ENCODE results near the gene PDXDC1. TPM values are rescaled to one million over a fixed set of nuclear protein-coding genes. Genes with fewer than 3 reads are reported as not detected.
"Not testable (repeated sequence)": the region's sequence is repeated elsewhere in the genome, so short reads cannot be mapped to it uniquely, and the experiment has no call there.

Gene PDXDC1
- total and polyA plus RNA-seq, 2 donors, result 46.4 to 65.8 TPM

DNA sequence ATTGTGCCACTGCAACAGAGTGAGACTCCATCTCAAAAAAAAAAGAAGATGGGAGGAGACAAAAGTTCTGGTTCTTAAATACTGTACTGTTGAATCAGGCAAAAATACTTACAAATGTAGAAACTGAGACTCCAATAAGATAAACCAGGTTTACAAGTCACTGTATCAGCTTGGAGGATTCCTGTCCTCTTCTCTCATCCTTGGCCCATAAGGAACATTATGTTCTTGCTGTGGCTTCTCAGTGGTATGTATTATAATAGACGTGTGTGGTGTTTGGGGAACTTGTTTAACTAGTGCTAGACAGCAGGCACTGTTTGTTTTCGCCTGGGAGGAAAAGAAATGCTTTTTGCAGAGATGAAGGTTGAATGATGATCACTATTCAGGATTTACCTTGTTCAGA lies 7.7 kb downstream of the PDXDC1 start:
- H3K27ac ChIP-seq (ENCODE audit: low read depth); DNase-seq (ENCODE audit: extremely low spot score): not testable (repeated sequence)

DNA sequence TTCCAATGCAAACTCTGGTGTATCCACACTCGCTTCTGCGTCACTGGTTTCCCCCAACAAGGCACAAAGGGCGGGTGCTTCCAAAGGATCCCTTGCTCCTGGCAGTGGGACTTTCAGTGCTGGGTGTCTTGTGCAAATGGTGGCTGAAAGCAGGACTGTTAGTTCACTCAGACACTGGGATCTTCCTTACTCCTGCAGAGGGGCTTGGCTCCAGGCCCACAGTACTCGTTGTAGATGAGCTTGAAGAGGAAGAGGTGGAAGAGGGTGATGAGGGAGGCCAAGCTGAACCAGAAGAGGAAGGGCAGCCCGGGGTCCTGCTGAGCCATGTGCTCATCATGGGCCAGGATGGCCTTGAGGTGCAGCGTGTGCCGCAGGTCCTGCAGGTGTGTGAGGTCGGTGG lies 13.3 kb downstream of the PDXDC1 start:
- WGBS, result 84% methylated on average over 8 of the region's 8 CpGs
- not testable (repeated sequence) for H3K4me3 ChIP-seq (ENCODE audit: low read depth, low read length); H3K4me1 ChIP-seq (ENCODE audit: insufficient read depth); DNase-seq (ENCODE audit: extremely low spot score); H3K36me3 ChIP-seq (ENCODE audit: insufficient read depth); H3K27ac ChIP-seq (ENCODE audit: low read depth)

More for the DNA sequence above, 7.7 kb downstream of the PDXDC1 start:
- 24% methylated on average over 1 of the region's 2 CpGs for WGBS
- H3K4me1 ChIP-seq (ENCODE audit: insufficient read depth); H3K4me3 ChIP-seq (ENCODE audit: low read depth, low read length); H3K36me3 ChIP-seq (ENCODE audit: insufficient read depth): not testable (repeated sequence)

DNA sequence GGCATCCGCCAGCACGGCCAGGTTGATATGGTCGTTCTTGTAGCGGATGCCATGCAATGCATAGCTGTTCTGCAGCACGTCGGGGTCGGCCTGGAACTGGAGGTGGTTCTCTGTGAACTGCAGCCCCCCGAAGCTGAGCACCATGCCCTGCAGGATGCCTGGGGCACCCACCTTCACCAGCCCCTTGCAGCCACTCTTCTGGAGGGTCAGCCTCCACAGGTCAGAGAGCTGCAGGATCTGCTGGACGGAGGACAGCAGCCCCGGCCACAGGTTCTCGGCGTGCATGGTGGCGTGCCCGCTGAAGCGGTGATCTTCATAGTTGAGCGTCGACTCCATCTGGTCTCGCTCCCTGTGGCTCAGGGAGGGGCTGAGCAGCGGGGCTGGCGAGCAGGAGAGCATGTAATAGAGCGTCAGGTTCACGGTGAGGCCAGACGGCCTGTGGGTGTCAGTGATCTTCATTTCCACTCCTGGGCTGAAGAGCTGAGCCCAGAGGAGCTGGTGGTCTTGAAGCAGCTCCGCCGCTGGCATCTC lies 13.9 kb downstream of the PDXDC1 start:
- not testable (repeated sequence) for H3K4me3 ChIP-seq (ENCODE audit: low read depth, low read length); H3K27ac ChIP-seq (ENCODE audit: low read depth); DNase-seq (ENCODE audit: extremely low spot score); H3K4me1 ChIP-seq (ENCODE audit: insufficient read depth); H3K36me3 ChIP-seq (ENCODE audit: insufficient read depth)
- WGBS, result 92% methylated on average over 25 of the region's 25 CpGs

DNA sequence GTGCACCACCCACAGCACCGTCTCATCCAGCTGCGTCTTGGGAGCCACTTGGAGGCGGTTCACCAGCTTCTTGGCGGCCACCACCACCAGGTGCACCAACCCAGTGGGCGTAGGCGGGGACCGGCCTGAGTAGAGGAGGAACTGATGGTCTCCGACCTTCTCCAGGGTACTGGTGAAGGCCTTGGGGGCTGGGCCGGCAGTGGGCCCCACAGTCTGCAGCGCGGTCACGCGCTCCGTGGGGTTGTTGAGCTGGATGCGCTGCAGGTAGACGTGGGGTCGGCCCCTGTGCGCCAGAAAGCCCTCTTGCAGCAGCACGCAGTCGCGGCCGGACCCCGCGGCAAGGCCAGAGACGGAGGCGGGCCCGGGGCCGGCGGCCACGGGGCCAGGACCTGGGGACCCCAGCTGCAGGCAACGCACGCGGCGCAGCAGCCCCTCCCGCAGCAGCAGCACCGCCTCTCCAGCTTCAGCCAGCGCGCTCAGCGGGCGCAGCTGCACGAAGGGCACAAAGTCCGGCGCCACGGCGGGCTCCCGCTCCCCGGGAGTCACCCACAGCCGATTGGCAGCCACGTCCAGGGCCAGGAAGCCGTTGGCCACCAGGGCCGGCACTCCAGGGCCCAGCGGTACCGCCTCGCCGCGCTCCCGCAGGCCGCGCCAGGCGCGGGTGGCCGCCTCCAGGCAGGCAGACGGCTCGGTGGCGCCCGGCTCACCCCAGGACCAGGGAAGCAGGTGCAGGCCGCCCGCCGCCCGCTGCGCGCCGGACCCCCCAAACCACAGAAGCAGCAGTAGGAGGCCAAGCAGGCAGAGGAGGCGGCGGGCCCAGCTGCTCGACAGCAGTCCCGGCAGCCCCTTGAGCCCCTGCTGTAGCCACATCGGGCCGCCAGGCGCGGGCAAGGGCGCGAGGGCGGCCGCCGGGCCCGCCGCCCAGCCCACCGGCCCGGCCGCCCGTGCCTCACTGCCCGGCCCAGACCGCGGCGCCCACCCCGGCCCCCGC lies 14.8 kb downstream of the PDXDC1 start:
- WGBS, result 71% methylated on average over 90 of the region's 98 CpGs
- H3K36me3 ChIP-seq (ENCODE audit: insufficient read depth); DNase-seq (ENCODE audit: extremely low spot score); H3K4me3 ChIP-seq (ENCODE audit: low read depth, low read length); H3K4me1 ChIP-seq (ENCODE audit: insufficient read depth); H3K27ac ChIP-seq (ENCODE audit: low read depth): not testable (repeated sequence)

DNA sequence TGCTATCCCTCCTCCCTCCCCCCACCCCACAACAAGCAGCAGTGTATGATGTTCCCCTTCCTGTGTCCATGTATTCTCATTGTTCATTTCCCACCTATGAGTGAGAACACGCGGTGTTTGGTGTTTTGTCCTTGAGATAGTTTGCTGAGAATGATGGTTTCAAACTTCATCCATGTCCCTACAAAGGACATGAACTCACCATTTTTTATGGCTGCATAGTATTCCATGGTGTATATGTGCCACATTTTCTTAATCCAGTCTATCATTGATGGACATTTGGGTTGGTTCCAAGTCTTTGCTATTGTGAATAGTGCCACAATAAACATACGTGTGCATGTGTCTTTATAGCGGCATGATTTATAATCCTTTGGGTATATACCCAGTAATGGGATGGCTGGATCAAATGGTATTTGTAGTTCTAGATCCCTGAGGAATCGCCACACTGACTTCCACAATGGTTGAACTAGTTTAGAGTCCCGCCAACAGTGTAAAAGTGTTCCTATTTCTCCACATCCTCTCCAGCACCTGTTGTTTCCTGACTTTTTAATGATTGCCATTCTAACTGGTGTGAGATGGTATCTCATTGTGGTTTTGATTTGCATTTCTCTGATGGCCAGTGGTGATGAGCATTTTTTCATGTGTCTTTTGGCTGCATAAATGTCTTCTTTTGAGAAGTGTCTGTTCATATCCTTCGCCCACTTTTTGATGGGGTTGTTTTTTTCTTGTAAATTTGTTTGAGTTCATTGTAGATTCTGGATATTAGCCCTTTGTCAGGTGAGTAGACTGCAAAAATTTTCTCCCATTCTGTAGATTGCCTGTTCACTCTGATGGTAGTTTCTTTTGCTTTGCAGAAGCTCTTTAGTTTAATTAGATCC lies 18.7 kb downstream of the PDXDC1 start:
- H3K4me1 ChIP-seq (ENCODE audit: insufficient read depth); DNase-seq (ENCODE audit: extremely low spot score); H3K36me3 ChIP-seq (ENCODE audit: insufficient read depth); H3K4me3 ChIP-seq (ENCODE audit: low read depth, low read length); H3K27ac ChIP-seq (ENCODE audit: low read depth): not testable (repeated sequence)
- WGBS, result 93% methylated on average over 6 of the region's 7 CpGs

DNA sequence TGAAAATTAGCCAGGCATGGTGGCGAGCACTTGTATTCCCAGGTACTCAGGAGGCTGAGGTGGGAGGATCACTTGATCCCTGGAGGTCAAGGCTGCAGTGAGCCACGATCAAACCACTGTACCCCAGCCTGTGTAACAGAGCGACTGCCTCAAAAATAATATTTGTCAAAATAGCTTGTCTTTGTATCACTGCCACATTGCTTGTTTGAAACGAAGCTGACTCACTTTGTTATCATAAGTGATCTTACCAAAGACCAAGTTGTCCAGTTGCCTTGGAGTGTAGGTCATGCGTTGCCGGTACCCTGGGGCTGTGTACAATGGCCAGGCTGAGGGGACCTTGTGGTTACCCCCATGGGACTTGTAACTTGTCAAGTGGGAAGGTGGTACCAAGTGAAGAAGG lies 21.9 kb downstream of the PDXDC1 start:
- H3K4me1 ChIP-seq (ENCODE audit: insufficient read depth); H3K36me3 ChIP-seq (ENCODE audit: insufficient read depth); H3K27ac ChIP-seq (ENCODE audit: low read depth); H3K4me3 ChIP-seq (ENCODE audit: low read depth, low read length); DNase-seq (ENCODE audit: extremely low spot score): not testable (repeated sequence)
- 89% methylated on average over 6 of the region's 6 CpGs for WGBS

DNA sequence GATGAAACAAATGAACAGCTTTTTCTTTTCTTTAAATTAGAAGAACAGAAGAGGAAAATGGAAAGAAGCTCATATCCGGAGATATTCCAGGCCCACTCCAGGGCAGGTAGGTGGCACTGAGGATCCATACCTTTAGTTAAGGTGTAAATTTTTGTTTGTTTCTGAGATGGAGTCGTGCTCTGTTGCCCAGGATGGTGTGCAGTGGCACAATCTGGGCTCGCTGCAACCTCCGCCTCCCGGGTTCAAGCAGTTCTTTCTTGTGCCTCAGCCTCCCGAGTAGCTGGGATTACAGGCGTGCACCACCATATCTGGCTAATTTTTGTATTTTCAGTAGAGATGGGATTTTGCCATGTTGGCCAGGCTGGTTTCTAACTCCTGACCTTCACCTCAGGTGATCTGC lies 23.5 kb downstream of the PDXDC1 start:
- H3K4me1 ChIP-seq (ENCODE audit: insufficient read depth); DNase-seq (ENCODE audit: extremely low spot score); H3K27ac ChIP-seq (ENCODE audit: low read depth); H3K4me3 ChIP-seq (ENCODE audit: low read depth, low read length); H3K36me3 ChIP-seq (ENCODE audit: insufficient read depth): not testable (repeated sequence)
- 98% methylated on average over 7 of the region's 7 CpGs for WGBS

DNA sequence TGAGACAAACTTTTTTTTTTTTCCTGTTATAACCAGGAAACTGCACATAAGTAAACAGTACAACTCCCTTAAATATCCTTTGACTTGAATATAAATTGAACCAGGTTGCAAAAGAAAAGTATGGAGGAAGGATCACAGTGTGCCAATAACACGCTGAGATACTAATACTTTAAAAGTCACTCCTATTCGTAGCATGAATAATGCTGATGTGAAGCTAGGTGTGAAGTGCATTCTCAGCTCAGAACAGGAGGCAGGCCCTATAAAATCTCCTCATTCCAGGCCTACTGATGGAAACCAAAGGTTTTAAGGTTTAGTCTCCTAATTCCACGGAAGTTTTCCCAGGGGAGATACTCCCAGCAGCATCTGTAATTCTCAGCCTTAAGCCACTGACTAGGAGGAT lies 25.0 kb downstream of the PDXDC1 start:
- H3K27ac ChIP-seq (ENCODE audit: low read depth); H3K4me1 ChIP-seq (ENCODE audit: insufficient read depth): not testable (repeated sequence)
- WGBS, result 83% methylated on average over 3 of the region's 3 CpGs

DNA sequence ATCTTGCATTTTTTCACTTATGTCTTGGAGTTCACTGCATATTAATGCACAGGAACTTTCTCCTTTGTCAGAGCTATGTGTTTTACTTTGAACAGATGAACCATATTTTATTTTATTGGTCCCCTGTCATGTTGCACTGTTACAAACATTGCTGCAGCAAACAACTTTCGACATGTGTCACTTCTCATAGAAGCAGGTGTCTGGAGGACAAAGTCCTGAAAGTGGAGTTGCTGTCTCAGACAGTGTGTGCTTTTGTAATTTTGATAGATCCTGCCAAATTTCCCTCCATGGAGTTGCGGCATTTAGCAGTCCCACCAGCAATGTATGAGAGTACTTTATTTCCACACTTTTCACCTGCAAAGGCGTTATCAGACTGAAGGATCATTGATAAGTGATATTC lies 27.6 kb downstream of the PDXDC1 start:
- H3K36me3 ChIP-seq (ENCODE audit: insufficient read depth); DNase-seq (ENCODE audit: extremely low spot score); H3K4me1 ChIP-seq (ENCODE audit: insufficient read depth); H3K27ac ChIP-seq (ENCODE audit: low read depth); H3K4me3 ChIP-seq (ENCODE audit: low read depth, low read length): not testable (repeated sequence)
- WGBS, result 91% methylated on average over 1 of the region's 3 CpGs

More for the DNA sequence above, 25.0 kb downstream of the PDXDC1 start:
- H3K36me3 ChIP-seq (ENCODE audit: insufficient read depth); H3K4me3 ChIP-seq (ENCODE audit: low read depth, low read length); DNase-seq (ENCODE audit: extremely low spot score): not testable (repeated sequence)

DNA sequence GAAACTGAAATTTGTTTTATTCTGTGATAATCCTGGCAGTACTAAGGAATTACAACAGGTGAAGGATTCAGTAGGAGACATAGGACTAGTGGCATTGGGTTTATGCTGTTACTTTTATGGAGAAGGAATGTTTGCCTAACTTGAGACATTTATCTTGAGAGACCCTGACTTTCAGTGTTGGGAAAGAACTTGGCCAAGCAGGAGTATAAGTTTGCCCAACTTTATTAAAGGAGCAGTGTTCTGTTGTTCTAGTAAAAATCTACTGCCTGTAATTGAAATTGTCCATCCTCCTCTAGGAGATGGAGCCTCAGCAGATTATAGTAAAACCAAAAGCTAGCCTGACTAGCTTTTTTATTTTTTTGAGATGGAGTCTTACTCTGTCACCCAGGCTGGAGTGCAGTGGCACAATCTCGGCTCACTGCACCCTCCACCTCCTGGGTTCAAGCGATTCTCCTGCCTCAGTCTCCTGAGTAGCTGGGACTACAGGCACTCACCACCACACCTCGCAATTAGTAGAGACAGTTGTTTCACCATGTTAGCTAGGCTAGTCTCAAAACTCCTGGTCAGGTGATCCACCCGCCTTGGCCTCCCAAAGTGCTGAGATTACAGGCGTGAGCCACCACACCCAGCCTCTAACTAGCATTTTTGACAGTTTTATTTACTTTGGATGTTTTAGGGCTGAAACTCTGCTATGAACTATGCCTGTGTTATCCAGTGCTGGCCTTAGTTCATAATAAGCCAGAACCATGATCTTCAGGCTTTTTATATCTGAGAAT lies 30.7 kb downstream of the PDXDC1 start:
- H3K36me3 ChIP-seq (ENCODE audit: insufficient read depth); H3K27ac ChIP-seq (ENCODE audit: low read depth); DNase-seq (ENCODE audit: extremely low spot score); H3K4me3 ChIP-seq (ENCODE audit: low read depth, low read length); H3K4me1 ChIP-seq (ENCODE audit: insufficient read depth): not testable (repeated sequence)
- 83% methylated on average over 5 of the region's 5 CpGs for WGBS

DNA sequence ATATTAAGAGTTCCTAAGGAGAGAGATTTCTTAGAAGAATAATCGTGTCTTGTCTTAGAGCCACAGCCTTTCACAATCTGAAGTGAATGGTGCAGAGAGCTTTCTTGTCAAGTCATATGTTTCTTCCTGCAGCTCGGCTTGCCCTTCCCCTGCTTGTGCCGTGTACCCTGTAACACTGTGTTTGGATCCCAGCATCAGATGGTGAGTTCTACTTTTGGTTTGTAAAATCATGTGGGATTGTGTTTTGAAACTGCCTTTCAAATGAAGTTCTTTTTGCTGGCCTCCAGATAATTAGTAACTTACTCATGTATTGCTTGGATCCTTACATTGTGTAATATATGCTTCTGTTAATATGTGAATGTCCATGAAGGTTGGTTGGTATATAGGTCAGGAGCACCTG lies 33.8 kb downstream of the PDXDC1 start:
- not testable (repeated sequence) for H3K4me1 ChIP-seq (ENCODE audit: insufficient read depth); H3K36me3 ChIP-seq (ENCODE audit: insufficient read depth); DNase-seq (ENCODE audit: extremely low spot score); H3K4me3 ChIP-seq (ENCODE audit: low read depth, low read length); H3K27ac ChIP-seq (ENCODE audit: low read depth)
- WGBS, result 86% methylated on average over 3 of the region's 3 CpGs

DNA sequence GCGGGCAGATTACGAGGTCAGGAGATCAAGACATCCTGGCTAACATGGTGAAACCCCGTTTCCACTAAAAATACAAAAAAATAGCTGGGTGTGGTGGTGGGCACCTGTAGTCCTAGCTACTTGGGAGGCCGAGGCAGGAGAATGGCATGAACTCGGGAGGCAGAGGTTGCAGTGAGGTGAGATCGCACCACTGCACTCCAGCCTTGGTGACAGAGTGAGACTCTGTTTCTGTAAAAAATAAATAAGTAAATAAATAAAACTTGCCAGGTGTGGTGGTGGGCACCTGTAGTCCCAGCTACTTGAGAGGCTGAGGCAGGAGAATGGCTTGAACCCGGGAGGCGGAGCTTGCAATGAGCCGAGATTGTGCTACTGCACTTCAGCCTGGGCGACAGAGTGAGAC lies 38.1 kb downstream of the PDXDC1 start:
- 97% methylated on average over 10 of the region's 10 CpGs for WGBS
- not testable (repeated sequence) for H3K4me3 ChIP-seq (ENCODE audit: low read depth, low read length); H3K27ac ChIP-seq (ENCODE audit: low read depth); H3K4me1 ChIP-seq (ENCODE audit: insufficient read depth); DNase-seq (ENCODE audit: extremely low spot score); H3K36me3 ChIP-seq (ENCODE audit: insufficient read depth)

DNA sequence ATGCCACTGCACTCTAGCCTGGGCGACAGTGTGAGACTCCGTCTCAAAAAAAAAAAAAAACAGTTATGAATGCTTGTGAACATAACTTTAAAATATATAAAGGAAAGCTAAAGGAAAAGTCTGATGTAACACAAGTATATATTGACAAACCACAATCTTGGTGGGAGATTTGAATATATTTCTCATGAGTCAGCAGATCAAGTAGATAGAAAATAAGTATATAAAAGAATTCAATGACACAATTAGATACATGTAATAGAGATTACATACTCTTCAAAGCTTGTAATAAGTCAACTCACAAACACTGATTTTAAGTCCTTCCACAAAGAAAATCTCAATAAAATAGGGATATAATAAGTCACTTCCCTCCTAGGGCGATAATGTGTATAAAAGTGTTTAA lies 40.8 kb downstream of the PDXDC1 start:
- DNase-seq (ENCODE audit: extremely low spot score); H3K4me3 ChIP-seq (ENCODE audit: low read depth, low read length); H3K27ac ChIP-seq (ENCODE audit: low read depth); H3K36me3 ChIP-seq (ENCODE audit: insufficient read depth); H3K4me1 ChIP-seq (ENCODE audit: insufficient read depth): not testable (repeated sequence)
- 94% methylated on average over 3 of the region's 3 CpGs for WGBS
